ENCODE results near the gene IGFBP7.

IGFBP7 gene

DNA sequence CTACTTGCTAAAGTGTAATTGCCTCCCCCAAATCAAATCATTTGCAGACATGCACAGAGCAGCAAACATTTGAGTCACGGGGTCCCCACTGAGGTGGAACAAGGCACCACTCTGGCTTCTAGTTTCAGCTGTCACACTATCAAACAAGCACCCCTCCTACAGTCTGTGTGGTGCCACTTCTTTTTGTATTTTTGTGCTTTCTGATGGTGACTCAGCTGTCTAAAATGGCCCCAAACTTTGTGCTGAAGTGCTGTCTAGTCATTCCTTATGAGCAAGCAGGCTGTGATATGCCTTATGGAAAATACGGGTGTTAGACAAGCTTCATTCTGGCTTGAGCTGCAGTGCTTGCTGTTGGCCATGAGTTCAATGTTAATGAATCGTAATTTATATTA, 15.4 kb downstream of the IGFBP7 start:
- DNase-seq: no peak

DNA sequence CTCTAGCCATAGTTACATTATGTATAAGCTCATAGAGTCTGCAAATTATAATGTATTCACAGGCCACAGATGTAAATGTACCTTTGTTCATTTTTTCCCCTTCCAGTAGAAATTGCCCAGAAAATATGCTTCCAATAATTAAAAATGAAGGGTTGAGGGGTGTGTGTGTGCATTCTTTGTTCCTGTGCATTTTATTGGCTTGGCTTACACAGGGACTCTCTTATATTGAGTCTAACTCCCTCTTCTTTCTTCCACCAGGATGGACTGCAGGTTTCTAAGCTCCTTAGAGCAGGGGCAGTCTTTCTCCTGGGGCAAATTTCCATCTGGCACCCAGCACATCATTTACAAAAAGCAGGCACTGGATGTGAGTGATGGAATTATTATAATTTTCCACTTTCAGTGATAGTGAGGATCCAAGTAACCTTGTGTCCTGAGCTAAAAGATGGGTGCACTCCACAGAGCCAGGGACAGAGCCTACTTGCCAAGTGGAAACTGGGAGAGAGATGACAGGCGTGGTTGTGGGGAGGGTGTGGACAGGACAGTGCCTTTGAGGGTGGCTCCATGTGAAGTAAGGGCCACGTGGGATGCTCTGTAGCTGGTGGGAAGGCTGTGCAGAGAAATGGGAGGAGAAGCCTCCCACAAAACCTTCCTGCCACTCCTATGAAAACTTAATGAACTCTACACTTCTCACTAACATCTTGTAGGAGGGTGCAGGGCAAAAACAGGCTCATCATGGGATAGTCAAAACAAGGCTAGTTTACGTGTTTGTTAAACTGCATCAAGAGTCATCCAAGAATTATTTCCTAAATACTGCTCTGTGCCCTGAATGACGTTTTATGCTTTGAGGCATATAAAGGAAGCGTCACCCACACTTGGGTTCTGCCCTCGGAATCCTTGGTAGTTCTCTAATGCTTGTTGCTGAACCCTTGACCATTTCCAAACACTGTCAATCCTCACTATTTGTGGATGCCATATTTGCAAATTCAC, 16.0 kb downstream of the IGFBP7 start:
- no peak for DNase-seq

DNA sequence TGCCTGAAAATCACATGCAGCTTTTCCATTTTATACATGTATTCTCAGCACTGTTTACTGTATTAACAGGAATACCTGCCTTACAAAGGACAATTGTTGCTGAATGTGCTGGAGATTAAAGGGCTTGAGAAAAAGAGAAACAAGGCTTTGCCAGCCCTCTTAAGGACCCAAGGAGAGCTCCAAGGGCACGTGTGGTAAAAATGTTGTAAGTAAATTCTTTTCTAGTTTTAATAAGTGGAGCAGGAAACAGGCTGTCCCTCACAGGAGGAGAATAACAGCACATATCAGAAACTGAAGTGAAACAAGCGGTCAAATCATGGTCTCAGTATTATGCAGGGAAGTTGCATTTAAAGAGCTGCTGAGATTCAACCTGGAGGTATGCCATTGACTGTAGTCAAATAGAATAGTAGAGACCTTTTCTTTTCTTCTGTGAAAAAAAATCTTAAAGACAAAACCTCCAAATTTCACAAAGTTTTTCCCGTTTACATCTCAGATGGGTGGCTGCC, 18.5 kb downstream of the IGFBP7 start:
- DNase-seq: no peak

DNA sequence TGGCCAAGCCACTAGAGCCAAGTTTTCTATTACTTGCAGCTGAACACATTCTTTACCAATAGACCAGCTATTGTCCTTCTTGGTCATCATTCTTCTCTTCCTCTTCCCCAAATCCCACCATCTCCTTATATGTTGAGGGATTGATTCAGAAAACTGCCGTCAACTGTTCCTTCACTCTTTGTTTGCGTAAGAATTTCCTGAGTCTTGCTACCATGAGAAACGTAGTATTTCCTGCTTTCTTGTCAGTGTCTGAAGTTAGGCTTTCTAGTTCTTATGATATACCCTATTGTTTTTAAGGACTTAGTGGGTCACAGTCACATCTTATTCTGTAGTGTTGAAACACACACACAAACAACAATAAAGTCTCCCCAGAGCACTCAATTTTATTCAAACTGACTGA, 20.1 kb downstream of the IGFBP7 start:
- DNase-seq: no peak

DNA sequence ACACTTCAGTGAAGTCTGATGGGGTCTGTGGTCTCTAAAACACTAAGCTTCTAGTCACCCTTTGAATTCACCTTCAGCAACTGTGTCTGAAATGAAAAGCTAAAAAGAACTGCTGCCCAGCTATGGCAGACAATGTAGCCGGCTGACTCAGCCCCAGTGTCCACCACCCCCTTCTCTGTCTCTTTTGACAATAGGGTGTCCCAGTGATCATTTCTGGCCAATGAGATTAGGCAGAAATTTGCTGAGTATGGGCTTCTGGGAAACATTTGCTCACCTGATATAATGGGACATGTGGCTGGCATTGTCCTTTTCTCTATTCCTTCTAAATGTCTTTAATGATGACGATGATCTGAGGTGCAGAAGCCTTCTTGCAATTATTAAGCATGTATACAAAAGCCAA, 20.6 kb downstream of the IGFBP7 start:
- DNase-seq: no peak

DNA sequence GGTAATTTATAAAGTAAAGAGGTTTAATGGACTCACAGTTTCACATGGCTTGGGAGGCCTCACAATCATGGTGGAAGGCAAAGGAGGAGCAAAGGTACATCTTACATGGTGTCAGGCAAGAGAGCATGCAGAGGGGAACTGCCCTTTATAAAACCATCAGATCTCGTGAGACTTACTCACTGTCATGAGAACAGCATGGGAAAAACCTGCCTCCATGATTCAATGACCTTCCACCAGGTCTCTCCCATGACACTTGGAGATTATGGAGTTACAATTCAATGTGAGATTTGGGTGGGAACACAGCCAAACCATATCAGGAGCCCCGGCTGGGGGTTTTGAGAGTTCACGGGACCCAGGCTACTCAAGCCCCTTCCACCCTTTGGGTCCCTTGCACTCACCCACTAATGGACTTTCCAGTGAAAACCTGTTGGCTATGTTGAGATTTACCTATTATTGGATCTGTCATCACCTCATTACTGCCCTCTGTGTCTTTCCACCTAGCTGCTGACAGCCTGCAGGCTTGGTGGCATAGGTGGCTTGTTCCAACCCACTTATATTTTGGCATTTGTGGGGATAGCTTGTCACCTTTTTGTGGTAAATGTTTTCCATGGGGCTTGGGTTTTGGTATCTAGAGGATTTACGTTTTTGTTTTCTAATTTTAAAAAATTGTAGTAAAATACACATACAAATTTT, 24.0 kb downstream of the IGFBP7 start:
- DNase-seq: no peak

DNA sequence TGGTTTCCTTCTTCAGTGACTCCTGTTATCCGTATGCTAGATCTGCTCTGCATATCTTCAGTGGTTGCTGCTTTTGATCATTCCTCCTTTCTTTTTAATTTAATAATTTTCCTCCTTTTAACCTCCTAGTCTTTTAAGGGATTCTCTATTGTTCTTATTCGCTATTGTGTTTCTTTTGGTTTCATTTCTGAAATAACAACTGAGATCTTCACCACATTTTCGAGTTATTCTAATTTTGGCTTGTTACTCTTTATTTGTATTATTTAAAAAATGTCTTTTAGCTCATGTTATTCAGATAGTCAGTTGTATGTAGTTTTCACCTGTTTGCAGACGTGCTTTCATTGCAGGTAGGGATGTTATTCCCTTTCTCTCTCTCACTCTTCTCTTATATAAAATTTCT, 24.9 kb downstream of the IGFBP7 start:
- DNase-seq: no peak

DNA sequence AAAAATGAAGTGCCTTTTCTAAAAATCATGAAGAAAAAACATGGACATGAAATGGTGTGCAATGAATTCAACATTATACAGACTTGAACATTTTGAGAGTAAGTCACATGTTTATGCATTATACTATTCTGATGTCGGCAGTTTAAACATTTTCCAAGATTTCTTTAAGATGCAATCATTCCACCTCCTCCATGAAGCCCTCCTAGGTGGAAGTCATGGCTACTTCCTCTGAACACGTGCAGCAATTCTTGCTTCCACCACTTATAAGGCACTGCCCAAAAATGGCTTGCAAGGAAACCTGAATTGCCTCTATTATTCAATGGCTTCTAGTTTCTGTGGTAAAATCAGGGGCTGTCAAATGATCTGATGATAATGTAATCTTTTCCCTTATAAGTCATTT, 25.8 kb downstream of the IGFBP7 start:
- DNase-seq: no peak

DNA sequence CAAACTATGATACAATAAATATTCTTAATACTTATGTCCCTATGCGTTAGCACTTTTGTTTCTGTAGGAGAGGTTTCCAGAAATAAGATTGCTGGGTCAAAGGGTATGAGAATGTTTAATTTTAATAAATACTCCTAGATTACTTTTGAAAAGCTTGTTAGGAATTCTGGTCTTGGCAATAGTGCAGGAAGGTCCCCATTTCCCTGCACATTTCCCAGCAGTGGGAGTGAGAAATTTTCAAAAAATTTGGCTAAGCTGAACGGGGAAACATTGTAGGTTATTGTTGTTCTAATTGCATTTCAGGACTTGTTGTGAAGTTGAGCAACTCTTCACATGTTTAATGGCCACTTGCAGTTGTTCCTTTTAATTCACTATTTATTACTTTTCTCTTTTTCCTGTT, 27.1 kb downstream of the IGFBP7 start:
- DNase-seq: no peak

DNA sequence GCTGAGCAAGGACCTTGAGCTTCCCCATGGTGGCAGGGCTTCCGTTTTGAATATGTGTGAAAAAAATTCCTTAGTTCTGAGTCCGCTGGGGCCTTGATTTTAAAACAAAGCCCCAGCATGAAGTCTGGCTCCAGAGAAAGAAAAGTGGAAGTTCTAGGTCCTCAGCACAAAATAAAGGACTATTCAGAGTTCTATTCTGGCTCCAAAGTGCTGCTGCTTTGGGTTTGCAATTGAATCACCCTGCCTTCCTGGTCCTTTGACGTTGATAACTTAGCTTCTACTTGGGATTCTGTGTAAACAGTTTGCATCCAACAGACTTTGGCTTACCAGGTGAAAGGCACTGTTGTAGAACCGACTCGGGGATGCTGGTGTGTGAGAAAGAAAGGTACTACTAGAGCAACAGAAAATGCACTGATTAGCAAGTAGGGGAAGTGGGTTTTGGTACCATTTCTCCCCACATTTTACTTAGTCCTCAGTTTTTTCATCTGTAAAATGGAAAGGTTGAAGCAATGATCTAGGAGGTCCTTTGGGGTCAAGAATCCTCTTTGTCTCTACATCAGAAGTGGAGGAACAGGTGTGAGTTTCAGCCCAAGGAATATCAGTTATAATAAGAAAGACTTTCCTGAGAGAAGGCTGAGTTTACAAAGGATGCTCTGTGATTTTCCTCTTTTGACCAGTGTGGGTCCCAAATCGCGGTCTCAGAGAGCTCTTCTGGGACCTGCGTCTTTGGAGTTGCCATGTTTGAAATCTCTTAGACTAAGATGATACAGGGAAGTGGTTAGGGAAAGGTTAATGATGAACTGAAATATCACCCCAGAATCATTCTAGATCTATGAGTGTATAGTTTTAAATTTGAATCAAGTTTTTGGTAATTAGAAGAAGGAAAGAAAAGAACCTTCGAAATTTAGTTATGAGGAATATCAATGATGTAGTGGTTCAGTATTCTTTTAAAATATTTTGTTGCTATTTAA, 28.2 kb downstream of the IGFBP7 start:
- no peak for DNase-seq

DNA sequence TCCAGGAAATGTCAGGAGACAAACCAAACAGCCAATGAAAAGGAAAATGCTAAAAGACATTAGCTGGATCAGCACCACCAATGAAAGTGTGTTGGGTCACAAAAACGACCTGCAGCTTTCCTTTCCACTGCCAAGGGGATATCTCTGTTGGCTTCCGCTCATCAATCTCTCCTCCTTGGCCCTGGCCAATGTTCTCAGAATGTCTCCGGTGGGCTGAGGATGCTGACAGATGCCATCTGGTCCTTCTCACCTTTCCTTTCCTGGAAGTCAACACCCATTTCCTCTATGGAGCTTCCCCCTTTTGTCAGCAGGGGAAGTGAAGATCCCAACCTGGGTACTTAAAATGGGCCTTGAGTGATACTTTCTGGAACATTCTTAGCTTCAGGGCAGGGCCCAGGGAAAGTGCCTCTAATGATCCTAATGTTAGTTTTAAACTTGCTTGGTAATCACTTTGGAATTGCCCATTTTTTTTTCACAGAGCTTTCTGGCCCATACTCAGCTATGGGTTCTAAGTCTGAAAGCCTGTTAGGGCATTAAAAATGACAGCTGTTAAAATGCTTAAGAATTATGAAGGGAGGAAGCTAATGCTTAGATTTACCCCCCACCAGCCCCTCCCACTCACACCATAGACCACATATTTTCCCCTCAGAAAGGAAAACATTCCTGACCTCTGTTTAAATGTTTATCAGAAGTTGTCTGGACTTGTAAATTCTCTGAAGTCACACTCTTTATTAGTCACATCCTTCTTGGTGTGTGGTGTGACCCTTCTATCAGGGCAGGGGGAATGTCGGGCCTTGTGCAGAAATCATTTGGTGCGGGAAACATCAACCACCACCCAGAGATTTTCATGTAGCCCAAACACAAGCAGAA, 29.2 kb downstream of the IGFBP7 start:
- DNase-seq: no peak

DNA sequence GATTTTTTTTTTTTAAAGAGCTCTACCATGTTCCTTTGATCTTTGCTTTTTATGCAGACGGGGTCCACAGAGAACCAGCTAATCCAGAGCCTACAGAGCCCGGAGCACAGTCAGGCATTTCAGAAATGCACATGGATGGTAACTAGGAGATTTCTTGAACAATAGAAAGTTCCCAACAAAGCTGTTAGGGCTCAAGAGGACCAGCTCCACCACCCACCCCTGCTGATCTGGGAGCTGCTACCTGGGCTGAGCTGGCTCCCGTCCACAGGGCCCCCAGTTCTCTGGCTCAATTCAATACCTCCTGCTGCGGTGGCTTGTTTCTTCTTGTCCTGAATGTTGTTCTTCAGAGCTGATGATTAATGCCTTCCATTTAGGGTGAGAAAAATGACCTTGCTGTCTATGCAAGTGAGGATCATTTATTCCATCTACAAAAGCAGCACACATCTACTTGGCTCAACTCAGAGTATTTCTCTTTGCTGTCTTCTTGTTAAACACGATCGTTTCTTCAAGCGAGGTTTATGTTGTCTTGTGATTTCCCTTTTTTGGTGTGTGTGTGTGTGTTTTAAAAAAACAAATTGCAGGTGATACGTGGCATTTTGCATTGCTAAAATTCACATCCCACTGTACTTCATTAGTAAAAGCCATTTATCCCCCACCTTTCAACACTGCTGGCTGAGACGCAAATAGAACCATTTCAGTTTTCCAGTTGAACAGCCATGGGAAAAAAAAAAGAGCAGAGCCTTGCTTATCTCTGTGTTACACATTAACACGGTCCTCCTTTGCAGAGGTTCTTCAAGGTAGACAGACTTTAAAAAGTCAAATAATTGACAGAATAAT, 31.3 kb downstream of the IGFBP7 start:
- peak; percentile 38 for DNase-seq

DNA sequence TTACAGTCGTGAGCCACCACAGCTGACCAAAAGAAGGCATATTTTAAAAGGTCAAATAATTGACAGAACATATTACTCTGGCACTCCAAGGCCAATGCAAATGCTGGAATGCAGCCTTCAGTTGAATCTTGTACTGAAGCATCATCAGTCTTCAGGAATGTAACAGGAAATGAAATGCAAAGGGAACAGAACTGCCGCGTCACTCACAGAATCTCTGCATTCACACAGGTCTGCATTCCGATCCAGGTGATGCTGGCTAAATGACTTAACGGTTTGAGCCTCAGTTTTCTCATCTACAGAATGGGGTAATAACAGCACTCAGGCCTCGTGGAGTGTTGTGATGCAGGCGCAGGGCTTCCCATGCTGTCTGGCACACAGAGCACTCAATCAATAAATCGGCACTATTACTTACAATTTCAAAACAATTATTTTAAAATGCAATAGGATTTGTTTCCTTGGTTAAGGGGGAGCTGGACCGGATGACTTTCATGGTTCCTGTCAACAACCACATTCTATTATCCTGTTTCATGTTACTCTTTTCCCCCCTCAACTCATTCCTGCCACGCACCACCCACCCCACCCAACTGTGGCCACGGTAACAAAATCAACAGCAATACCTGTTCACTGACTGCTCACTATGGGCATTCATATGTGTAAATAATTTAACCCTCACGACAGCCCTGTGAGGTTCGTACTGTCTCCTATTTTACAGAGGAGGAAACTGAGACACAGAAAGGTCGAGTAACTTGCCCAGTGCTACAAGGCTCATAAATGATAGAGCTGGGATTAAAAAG, 32.4 kb downstream of the IGFBP7 start:
- DNase-seq: no peak

DNA sequence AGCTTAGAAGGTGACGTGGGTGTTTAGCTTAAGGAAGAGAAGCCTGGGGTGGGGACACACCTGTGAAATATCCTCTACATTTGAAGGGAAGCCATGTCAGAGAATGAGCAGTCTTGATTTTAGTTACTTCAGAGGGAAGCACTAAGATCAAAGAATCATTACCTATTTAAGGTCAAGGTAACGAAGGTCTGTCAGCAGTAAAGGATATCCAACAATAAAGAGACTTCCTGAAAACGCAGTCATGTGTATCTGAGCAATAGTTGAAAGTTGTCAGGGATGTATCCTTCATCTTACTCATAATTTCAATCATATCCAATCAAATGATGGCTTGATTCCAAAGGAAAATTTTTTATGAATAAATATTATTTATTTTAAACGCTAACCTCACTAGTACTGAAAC, 33.5 kb downstream of the IGFBP7 start:
- no peak for DNase-seq

DNA sequence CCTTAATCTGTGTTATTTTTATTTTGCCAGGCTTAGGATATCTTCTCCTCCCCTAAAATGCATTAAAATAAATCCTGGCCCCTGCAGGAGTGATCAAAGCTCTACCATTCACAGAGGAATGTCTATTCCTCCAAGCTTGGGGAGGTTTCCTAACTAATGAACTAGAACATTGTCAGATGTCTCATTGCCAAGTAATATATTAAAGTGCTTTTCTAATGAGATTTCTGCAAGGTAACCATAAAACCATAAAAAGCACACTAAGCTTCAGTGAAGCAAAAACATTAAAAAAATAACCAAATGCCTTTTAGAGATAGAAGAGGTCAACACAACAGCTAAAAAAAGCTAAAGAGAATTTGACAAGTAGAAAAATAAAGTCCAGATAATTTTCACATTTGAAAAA, 34.8 kb downstream of the IGFBP7 start:
- DNase-seq: no peak

DNA sequence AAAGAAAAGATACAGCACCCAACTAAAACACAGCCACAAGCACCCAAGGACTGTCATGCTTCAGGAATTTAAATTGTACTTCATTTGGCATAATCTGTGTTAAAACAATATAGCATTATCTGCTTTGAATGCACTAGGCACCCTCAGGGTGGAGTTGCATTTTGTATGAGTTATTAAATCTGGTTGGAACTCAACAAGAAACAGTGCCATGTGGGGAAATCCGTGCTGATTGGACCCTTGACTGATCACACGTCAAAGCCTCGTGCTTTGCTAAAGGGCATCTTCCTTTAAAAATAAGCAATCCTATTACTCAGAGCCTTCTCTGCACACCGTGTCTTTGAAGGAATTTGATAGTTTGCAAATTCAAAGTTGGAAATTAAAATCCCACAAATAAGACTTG, 35.4 kb downstream of the IGFBP7 start:
- peak; percentile 16 for DNase-seq

DNA sequence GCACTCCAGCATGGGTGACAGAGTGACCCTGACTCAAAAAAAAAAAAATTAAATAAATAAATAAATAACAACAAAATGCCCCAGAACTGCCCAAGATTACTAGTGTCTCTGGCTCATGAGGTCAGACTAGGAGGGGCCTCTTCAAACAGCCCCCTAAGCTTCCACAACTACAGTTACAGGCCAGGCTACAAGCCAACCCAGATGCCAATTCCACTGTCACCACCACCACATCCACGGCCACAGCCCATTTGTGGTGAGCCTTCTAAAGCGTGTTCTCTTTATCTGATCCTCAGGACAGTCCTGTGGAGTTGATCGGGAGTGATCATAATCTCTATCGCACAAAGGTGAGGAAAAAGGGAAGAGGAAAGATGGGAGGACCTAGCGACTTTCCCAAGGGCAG, 36.6 kb downstream of the IGFBP7 start:
- DNase-seq: peak; percentile 53

DNA sequence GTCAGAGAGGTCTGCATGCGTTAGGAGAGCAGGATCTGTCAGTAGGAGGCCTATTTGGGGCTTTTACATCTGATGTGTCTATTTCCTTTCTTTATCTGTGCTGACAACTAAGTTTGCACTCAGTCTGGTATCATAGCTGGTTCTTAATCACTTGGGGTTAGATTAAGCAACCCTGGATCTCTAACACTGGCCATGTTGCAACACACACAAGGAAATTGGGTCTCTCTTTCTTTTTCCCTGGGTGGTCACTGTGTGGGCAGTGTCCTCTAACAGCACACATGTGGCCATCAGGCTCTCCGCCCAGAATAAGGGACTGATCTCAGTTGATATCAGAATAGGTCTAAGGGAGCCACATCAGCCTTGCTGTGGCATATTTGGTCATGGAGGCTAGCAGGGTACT, 38.9 kb downstream of the IGFBP7 start:
- DNase-seq: peak; percentile 73

DNA sequence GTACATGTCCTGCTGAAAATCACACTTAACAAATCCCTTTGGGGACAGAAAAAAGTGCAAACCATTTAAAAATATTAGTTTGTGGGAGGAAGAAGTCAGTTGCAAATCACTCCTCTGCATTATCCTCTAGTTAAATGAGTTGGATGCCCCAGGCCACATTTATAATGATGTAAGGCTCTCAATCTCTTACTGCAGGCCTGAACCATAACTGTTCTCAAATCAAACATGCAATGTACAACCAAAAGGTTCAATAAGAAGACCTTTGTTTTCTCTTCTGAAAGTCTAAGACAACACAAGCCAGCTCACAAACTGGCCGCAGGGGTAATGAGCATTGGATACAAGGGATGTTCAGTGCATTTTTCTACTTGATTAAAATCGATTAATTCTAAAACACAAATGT, 39.7 kb downstream of the IGFBP7 start:
- DNase-seq: no peak
